GM12873 (cell line): Measurements from ENCODE around the gene ATF7IP2.

Source experiments
- TF ChIP-seq, protein P1 (sequence below): IDR thresholded peaks from 2 replicates; pipeline ENCODE4 v1.5.1; 2012; ENCODE audit warnings: low read depth, mild to moderate bottlenecking, moderate library complexity, low read length, control low read depth; ENCODE audit not compliant: insufficient read depth; ENCODE audit errors: missing control alignments

The ATF7IP2 gene

DNA sequence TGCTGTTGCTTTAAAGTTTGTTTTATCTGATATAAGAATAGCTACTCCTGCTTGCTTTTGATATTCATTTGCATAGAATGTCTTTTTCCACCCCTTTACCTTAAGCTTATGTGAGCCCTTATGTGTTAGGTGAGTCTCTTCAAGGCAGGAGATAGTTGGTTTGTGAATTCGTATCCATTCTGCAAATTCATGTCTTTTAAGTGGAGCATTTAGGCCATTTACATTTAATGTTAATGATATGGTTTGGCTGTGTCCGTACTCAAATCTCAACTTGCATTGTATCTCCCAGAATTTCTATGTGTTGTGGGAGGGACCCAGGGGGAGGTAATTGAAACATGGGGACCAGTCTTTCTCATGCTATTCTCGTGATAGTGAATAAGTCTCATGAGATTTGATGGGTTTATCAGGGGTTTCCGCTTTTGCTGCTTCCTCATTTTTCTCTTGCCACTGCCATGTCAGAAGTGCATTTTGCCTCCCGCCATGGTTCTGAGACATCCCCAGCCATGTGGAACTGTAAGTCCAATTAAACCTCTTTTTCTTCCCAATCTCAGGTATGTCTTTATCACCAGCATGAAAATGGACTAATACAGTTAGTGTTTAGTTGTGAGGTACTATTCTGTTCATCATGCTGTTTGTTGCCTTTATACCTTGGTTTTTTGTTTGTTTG, 27.2 kb downstream of the ATF7IP2 start:
- TF ChIP-seq, protein P1, sequence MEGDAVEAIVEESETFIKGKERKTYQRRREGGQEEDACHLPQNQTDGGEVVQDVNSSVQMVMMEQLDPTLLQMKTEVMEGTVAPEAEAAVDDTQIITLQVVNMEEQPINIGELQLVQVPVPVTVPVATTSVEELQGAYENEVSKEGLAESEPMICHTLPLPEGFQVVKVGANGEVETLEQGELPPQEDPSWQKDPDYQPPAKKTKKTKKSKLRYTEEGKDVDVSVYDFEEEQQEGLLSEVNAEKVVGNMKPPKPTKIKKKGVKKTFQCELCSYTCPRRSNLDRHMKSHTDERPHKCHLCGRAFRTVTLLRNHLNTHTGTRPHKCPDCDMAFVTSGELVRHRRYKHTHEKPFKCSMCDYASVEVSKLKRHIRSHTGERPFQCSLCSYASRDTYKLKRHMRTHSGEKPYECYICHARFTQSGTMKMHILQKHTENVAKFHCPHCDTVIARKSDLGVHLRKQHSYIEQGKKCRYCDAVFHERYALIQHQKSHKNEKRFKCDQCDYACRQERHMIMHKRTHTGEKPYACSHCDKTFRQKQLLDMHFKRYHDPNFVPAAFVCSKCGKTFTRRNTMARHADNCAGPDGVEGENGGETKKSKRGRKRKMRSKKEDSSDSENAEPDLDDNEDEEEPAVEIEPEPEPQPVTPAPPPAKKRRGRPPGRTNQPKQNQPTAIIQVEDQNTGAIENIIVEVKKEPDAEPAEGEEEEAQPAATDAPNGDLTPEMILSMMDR, result no peak

DNA sequence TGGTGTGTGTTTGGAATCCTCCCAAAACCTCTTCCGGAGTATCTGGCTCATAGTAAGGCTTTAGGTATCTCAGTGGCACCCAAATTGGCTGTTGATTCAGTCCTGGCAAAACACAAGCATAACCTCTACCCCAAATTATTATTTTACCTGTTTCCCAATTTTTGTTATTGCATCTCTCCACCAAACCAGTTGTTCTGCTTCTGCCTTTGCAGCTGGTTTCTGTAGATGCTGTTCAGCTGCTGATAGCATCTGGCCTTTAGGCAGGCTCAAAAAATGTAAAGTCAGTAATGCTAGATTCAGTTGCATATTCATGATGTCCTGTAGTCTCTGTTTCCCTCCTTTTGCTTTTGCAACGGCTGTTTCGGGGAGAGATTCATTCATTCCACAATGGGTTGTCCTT, 33.8 kb downstream of the ATF7IP2 start:
- TF ChIP-seq, protein P1, result no peak

DNA sequence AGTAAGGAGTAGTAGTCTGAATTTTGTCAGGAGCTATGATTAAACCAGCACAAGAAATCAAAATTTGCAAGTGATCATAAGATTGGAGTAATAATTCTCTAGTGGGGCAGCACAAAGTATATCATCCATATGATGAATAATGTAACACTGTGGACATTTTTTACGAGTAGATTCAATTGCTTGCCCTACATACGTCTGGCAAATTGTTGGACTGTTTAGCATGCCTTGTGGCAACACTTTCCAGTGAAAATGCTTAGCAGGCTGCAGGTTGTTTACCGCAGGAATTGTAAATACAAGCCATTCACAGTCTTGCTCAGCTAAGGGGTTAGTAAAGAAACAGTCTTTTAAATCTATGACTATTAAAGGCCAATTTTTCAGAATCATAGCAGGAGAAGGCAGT, 35.7 kb downstream of the ATF7IP2 start:
- TF ChIP-seq, protein P1, result no peak

DNA sequence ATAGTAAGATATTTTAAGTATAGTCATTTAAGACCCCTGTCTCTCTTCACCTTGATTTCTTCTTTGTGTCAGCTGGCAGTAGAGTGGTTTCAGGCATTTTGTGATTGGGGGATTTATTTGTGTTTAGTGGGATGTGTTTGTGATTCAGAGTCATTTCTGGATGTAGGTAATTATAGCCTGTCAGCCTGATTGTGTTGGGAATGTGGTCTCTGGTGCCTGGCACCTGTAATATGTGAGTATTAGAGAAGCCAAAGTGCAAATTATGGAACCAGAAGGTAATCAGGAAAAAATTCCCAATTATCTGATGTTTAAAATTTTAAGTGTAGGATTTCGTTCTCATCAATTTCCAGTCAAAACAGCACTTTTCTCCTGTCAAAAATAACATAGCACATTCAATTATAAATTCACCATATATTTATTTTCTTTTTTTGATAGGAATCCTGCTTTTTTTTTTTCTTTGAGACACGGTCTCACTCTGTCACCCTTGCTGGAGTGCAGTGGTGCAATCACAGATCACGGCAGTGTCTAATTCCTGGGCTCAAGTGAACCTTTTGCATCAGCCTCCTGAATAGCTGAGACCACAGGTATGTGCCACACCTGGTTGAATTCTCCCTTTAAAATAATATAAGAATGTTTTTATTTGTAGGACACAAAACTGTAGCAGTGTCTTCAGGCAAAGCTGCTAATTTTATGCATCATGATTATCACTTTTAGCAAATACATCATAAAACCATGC, 42.7 kb downstream of the ATF7IP2 start:
- TF ChIP-seq, protein P1, result no peak

DNA sequence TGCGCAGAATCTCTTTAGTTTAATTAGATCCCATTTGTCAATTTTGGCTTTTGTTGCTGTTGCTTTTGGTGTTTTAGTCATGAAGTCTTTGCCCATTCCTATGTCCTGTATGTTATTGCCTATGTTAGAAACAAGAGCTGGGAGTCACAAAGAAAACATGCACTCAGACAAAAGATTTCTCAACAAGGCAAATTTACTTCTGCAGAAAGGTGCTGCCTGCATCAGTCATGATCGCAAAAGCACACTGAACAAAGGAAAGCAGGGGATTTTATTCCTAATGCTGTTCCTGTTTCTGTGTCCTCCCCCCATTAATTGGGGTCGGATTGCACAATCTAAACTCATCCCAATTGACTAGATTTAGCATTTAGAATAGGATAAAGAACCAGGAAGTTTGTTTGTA, 55.9 kb downstream of the ATF7IP2 start:
- TF ChIP-seq, protein P1, result no peak

DNA sequence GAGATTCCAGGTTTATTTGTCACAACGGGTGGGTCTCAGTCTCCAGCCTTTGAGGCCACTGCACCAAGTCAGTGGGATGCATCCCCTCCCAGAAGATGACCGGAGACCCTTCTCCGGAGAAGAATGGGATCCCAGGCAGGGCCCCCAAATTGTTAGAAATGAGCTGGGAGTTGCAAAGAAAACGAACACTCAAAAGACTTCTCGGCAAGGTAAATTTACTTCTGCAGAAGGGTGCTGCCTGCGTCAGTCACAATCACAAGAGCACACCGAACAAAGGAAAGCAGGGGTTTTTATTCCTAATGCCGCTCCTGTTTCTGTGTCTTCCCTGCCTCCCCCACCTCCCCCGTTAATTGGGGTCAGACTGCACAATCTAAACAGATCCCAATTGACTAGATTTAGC, 61.4 kb downstream of the ATF7IP2 start:
- TF ChIP-seq, protein P1, result no peak

DNA sequence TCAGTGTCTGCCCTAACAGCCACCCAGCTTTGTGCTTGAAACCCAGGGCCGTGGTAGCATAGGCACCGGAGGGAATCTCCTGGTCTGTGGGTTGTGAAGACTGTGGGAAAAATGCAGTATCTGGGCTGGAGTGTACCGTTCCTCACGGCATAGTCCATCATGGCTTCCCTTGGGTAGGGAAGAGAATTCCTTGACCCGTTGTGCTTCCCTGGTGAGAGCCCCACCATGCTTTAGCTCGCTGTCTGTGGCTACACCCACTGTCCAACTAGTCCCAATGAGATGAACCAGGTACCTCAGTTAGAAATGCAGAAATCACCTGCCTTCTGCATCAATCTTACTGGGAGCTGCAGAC, 67.3 kb downstream of the ATF7IP2 start:
- TF ChIP-seq, protein P1, result no peak
